Cardiac septum (tissue), 1 donor: ENCODE results near the gene HELLS. TPM values are rescaled to one million over a fixed set of nuclear protein-coding genes. Genes with fewer than 3 reads are reported as not detected.
"Not testable (repeated sequence)": the region's sequence is repeated elsewhere in the genome, so short reads cannot be mapped to it uniquely, and the experiment has no call there.

ENCODE experiments used
- DNase-seq: peaks from one replicate; pipeline ENCODE4 v3.0.0-alpha.2; 2020; ENCODE audit warnings: low spot score
- intact Hi-C: fragments of 100-400 bp; cut with DNase I; formaldehyde crosslinking; loops from one replicate; pipeline ENCODE4 v1.14.0; 2022
- total RNA-seq: library from RNA; stranded (reverse); fragmentation: NEBNext Ultra II Directional; extraction: Animal tissue kit (Norgen Biotek cat#: 25700); gene quantifications from one replicate; pipeline ENCODE4 v1.2.1, GENCODE V29; 2021
- donor health status: DM: no; HTN: no; CAD: no.

HELLS gene
- total RNA-seq, 1 donor from 2014 or later = 0.86 TPM

- intact Hi-C loops = no loop called here
- DNase-seq = no peak
These were observed 57.3 kb downstream of the HELLS start for GRCh38 chr10:94602729-94603515.

GRCh38 chr10:94607111-94607510 is 61.5 kb downstream of the HELLS start:
- DNase-seq = no peak
- intact Hi-C loops = no loop called here

GRCh38 chr10:94608559-94608958 is 63.0 kb downstream of the HELLS start:
- DNase-seq = no peak
- intact Hi-C loops = no loop called here

- DNase-seq = no peak
- intact Hi-C loops = no loop called here
These were observed 69.0 kb downstream of the HELLS start for GRCh38 chr10:94614558-94614957.

GRCh38 chr10:94617389-94617944 is 71.9 kb downstream of the HELLS start:
- DNase-seq = no peak
- intact Hi-C loops = no loop called here

- intact Hi-C loops = no loop called here
- DNase-seq = no peak
These were observed 77.1 kb downstream of the HELLS start for GRCh38 chr10:94622666-94623205.

GRCh38 chr10:94623572-94623971 is 78.0 kb downstream of the HELLS start:
- intact Hi-C loops = no loop called here

DNA sequence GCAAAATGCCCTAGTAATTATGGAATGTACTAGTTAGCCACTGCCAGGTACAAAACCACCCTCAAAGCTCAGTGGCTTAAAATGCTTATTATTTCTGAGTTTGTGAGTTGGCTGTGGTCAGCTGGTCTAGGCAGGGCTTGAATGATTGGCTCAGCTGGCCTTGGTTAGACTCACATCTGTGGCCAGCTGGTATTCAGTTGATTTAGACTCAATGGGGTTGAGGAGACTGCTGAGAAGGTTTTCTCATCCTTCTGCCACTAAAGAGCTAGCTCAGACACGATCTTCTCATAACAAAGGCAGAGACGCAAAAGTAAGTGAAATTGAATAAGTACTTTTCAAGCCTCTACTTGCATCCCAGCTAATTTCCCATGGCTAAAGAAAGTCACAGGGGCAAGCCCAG is 80.9 kb downstream of the HELLS start:
- intact Hi-C loops = no loop called here
- DNase-seq = no peak

More at GRCh38 chr10:94623572-94623971, 78.0 kb downstream of the HELLS start:
- no peak for DNase-seq

GRCh38 chr10:94627511-94627910 is 81.9 kb downstream of the HELLS start:
- no peak for DNase-seq
- intact Hi-C loops = no loop called here

DNA sequence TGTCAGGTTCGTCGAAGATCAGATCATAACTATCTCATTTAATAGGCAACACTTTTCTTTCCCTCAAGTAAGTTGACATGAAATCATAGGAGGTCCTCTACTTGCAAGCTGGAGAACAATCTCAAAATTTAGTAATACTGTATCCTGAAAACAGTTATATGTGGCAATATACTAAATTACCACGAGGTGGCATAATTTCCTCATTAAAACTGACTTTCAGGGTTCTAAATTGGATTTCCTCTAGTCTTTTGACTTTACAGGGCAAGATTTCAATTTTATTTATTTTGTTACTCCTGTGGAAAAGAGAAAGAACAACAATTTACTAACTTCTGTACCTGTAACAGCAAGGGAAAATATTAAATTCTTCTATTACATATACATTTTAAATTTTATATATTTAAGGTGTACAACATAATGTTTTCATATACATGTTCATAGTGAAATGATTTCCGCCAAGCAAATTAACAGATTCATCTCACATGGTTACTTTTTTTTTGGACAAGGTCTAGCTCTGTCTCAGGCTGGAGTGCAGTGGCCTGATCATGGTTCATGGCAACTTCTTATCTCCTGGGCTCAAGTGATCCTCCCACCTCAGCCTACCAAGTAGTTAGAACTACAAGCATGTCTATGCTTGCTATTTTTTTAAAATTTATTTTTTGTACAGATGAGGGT is 84.6 kb downstream of the HELLS start:
- intact Hi-C loops = no loop called here
- no peak for DNase-seq

- DNase-seq = no peak
- intact Hi-C loops = no loop called here
These were observed 85.7 kb downstream of the HELLS start for GRCh38 chr10:94631077-94631875.

GRCh38 chr10:94632954-94633353 is 87.4 kb downstream of the HELLS start:
- intact Hi-C loops = no loop called here

DNA sequence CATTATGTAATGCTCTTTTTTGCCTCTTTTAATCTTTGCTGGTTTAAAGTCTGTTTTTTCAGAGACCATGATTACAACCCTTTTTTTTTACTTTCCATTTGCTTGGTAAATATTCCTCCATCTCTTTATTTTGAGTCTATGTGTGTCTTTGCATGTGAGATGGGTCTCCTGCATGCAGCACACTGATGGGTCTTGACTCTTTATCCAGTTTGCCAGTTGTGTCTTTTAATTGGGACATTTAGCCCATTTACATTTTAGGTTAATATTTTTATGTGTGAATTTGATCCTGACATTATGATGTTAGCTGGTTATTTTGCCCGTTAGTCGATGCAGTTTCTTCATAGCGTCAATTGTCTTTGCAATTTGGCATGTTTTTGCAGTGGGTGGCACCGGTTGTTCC is 92.5 kb downstream of the HELLS start:
- intact Hi-C loops, DNase-seq: not testable (repeated sequence)

More at GRCh38 chr10:94632954-94633353, 87.4 kb downstream of the HELLS start:
- no peak for DNase-seq

DNA sequence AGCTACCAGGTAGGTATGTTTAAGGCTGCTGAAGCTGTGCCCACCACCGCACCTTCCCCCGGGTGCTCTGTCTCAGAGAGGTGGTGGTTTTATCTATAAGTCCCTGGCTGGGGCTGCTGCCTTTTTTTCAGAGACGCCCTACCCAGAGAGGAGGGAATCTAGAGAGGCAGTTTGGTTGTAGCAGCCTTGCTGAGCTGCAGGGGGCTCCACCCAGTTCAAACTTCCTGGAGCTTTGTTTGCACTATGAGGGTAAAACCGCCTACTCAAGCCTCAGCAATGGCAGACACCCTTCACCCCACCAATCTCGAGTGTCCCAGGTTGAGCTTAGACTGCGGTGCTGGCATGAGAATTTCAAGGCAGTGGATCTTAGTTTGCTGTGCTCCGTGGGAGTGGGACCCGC is 94.3 kb downstream of the HELLS start:
- intact Hi-C loops = no loop called here
- no peak for DNase-seq

GRCh38 chr10:94640562-94640961 is 95.0 kb downstream of the HELLS start:
- DNase-seq = no peak
- intact Hi-C loops = no loop called here

- DNase-seq = no peak
- intact Hi-C loops = no loop called here
These were observed 95.9 kb downstream of the HELLS start for GRCh38 chr10:94641480-94641879.

DNA sequence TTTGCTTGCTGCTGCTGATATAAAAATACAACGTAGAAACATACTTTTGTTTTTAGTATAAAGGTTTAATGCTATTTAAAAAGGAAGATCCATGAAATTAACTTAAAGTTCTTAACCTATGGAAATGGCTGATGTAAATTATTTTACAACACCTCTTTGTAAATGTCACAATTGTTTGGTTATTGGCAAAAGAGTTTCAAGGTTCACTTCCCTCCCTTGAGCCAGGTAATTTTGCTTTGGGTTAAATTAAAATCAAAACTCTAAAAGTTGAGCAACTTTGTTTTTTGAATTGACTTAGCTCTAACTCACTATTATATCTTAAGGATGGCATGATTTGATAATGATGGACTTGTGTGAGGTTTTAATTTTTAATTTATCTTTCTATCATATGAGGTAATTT is 98.8 kb downstream of the HELLS start:
- intact Hi-C loops = no loop called here
- no peak for DNase-seq

GRCh38 chr10:94645285-94645684 is 99.7 kb downstream of the HELLS start:
- no peak for DNase-seq
- intact Hi-C loops = no loop called here
